IMR-90 (cell line): Measurements from ENCODE around the gene KBTBD12. TPM values are rescaled to one million over a fixed set of nuclear protein-coding genes. Genes with fewer than 3 reads are reported as not detected.

Experiments used
- ATAC-seq: fragments of 200-7000 bp; cut with Tn5 transposase; 2 replicates; pipeline ENCODE4 v1.9.1; 2020; ENCODE audit warnings: low read depth, mild to moderate bottlenecking, moderate library complexity
- BruUV-seq: library from RNA; stranded (reverse); fragments of 400-500 nt; replicated peaks from 2 replicates; lab custom pipeline; 2021; lab: Mats Ljungman, UMichigan
- CTCF ChIA-PET: fragments of 300-600 bp; formaldehyde crosslinking; extraction: SDS; loops from one replicate; lab custom pipeline; 2021; ENCODE audit warnings: antibody characterized with exemption; lab: Yijun Ruan, JAX
- POLR2A ChIA-PET: fragments of 300-600 bp; sonication (Branson Sonifier 250); formaldehyde crosslinking; loops from one replicate; lab custom pipeline; 2022; ENCODE audit warnings: antibody characterized with exemption; ENCODE audit not compliant: unreplicated experiment; lab: Charles Lee
- DNase-seq: peaks from one replicate; pipeline ENCODE4 v3.0.0; 2013
- H2AFZ ChIP-seq: replicated peaks from 2 replicates; pipeline ENCODE3; 2013; ENCODE audit warnings: low read length, mild to moderate bottlenecking; ENCODE audit not compliant: poor library complexity
- H2AK5ac ChIP-seq: 2 replicates; pipeline ENCODE4 v1.6.1; 2013; ENCODE audit warnings: low read depth, low read length, inconsistent platforms
- H2AK9ac ChIP-seq: replicated peaks from 2 replicates; pipeline ENCODE3; 2013; ENCODE audit warnings: mild to moderate bottlenecking, low read depth, low read length, moderate library complexity; ENCODE audit not compliant: poor library complexity
- H2BK120ac ChIP-seq: 2 replicates; pipeline ENCODE4 v1.6.1; 2013; ENCODE audit warnings: low read depth, low read length, inconsistent platforms
- H2BK15ac ChIP-seq: 3 replicates; pipeline ENCODE4 v1.6.1; 2013; ENCODE audit warnings: low read depth, low read length, inconsistent platforms
- H2BK20ac ChIP-seq: 2 replicates; pipeline ENCODE4 v1.6.1; 2013; ENCODE audit warnings: low read depth, mild to moderate bottlenecking, inconsistent platforms, low read length, moderate library complexity
- H2BK5ac ChIP-seq: 2 replicates; pipeline ENCODE4 v1.6.1; 2013; ENCODE audit warnings: mild to moderate bottlenecking, low read depth, low read length, inconsistent platforms; ENCODE audit not compliant: poor library complexity, severe bottlenecking
- H3K14ac ChIP-seq: replicated peaks from 2 replicates; pipeline ENCODE4 v1.6.1; 2013; ENCODE audit warnings: low read depth, low read length, inconsistent platforms
- H3K18ac ChIP-seq: 2 replicates; pipeline ENCODE4 v1.6.1; 2013; ENCODE audit warnings: low read depth, low read length, control low read depth
- H3K23ac ChIP-seq: 2 replicates; pipeline ENCODE4 v1.6.1; 2013; ENCODE audit warnings: low read depth, low read length, inconsistent platforms
- H3K27ac ChIP-seq: 2 replicates; pipeline ENCODE4 v1.5.1; 2013; ENCODE audit warnings: mild to moderate bottlenecking, control low read depth, low read length; ENCODE audit not compliant: insufficient read depth
- H3K27me3 ChIP-seq: 2 replicates; pipeline ENCODE4 v1.6.1; 2013; ENCODE audit warnings: low read length; ENCODE audit not compliant: control insufficient read depth, insufficient read depth
- H3K36me3 ChIP-seq: 2 replicates; pipeline ENCODE4 v1.6.1; 2013; ENCODE audit warnings: low read length, mixed read lengths; ENCODE audit not compliant: control insufficient read depth, insufficient read depth
- H3K4ac ChIP-seq: 2 replicates; pipeline ENCODE4 v1.6.1; 2013; ENCODE audit warnings: low read depth, low read length, inconsistent platforms
- H3K4me1 ChIP-seq: 2 replicates; pipeline ENCODE4 v1.6.1; 2013; ENCODE audit warnings: low read length, mixed read lengths; ENCODE audit not compliant: control insufficient read depth, insufficient read depth
- H3K4me2 ChIP-seq: 2 replicates; pipeline ENCODE4 v1.6.1; 2013; ENCODE audit warnings: low read depth, mild to moderate bottlenecking, control low read depth, low read length, moderate library complexity
- H3K4me3 ChIP-seq: 2 replicates; pipeline ENCODE4 v1.5.1; 2013; ENCODE audit warnings: low read depth, mild to moderate bottlenecking, control low read depth, low read length, moderate library complexity; ENCODE audit not compliant: insufficient read depth
- H3K56ac ChIP-seq: 2 replicates; pipeline ENCODE4 v1.6.1; 2013; ENCODE audit warnings: low read length, inconsistent platforms; ENCODE audit not compliant: insufficient read depth; ENCODE audit errors: extremely low read depth
- H3K79me1 ChIP-seq, 2 experiments: 2 replicates each; pipeline ENCODE4 v1.6.1; 2013; ENCODE audit warnings: low read length in 2 of 2, inconsistent platforms in 1 of 2, low read depth in 1 of 2
- H3K9ac ChIP-seq: 2 replicates; pipeline ENCODE4 v1.6.1; 2013; ENCODE audit warnings: low read depth, low read length, control low read depth
- H3K9me1 ChIP-seq: 2 replicates; pipeline ENCODE4 v1.6.1; 2013; ENCODE audit warnings: low read length, inconsistent platforms; ENCODE audit not compliant: insufficient read depth
- H3K9me3 ChIP-seq: 2 replicates; pipeline ENCODE4 v1.6.1; 2013; ENCODE audit warnings: low read length; ENCODE audit not compliant: control insufficient read depth, insufficient read depth
- H4K20me1 ChIP-seq: 2 replicates; pipeline ENCODE4 v1.6.1; 2013; ENCODE audit warnings: low read length, inconsistent platforms; ENCODE audit not compliant: insufficient read depth
- H4K5ac ChIP-seq: 2 replicates; pipeline ENCODE4 v1.6.1; 2013; ENCODE audit warnings: mild to moderate bottlenecking, low read depth, low read length, control low read depth
- H4K8ac ChIP-seq, 2 experiments: 2 replicates each; pipeline ENCODE4 v1.6.1; 2013; ENCODE audit warnings: low read depth in 2 of 2, low read length in 2 of 2, control low read depth in 1 of 2, inconsistent platforms in 1 of 2
- H4K91ac ChIP-seq: 2 replicates; pipeline ENCODE4 v1.6.1; 2013; ENCODE audit warnings: low read depth, low read length, inconsistent platforms; ENCODE audit not compliant: insufficient read depth
- CEBPB ChIP-seq: IDR thresholded peaks from 2 replicates; pipeline ENCODE4 v1.6.1; 2012; ENCODE audit warnings: low read depth, low read length, improper control_type of control experiment
- CHD1 ChIP-seq: IDR thresholded peaks from 2 replicates; pipeline ENCODE4 v1.6.1; 2012; ENCODE audit warnings: low read depth, low read length, improper control_type of control experiment
- FOS ChIP-seq: fragments of 150-350 bp; IDR thresholded peaks from 2 replicates; pipeline ENCODE4 v1.6.1; 2016; ENCODE audit warnings: low read depth, low read length
- MAFK ChIP-seq: IDR thresholded peaks from 2 replicates; pipeline ENCODE4 v1.6.1; 2012; ENCODE audit warnings: low read depth, low read length, improper control_type of control experiment
- MAZ ChIP-seq: IDR thresholded peaks from 2 replicates; pipeline ENCODE4 v1.6.1; 2012; ENCODE audit warnings: low read depth, mild to moderate bottlenecking, low read length, improper control_type of control experiment, moderate library complexity, borderline replicate concordance
- MXI1 ChIP-seq: IDR thresholded peaks from 2 replicates; pipeline ENCODE4 v1.6.1; 2012; ENCODE audit warnings: low read depth, mild to moderate bottlenecking, low read length, moderate library complexity, borderline replicate concordance
- NFE2L2 ChIP-seq: fragments of 150-350 bp; IDR thresholded peaks from 2 replicates; pipeline ENCODE4 v1.6.1; 2016; ENCODE audit warnings: low read depth, mild to moderate bottlenecking, low read length
- RAD21 ChIP-seq: IDR thresholded peaks from 2 replicates; pipeline ENCODE4 v1.6.1; 2012; ENCODE audit warnings: low read length, improper control_type of control experiment
- RFX5 ChIP-seq: IDR thresholded peaks from 2 replicates; pipeline ENCODE4 v1.8.0; 2012; ENCODE audit warnings: low read depth, mild to moderate bottlenecking, low read length, moderate library complexity
- USF2 ChIP-seq: fragments of 150-350 bp; IDR thresholded peaks from 2 replicates; pipeline ENCODE4 v1.6.1; 2017; ENCODE audit warnings: mild to moderate bottlenecking, antibody characterized with exemption, low read length, low read depth
- WGBS, 2 experiments: methylation state at CpG; one replicate each; pipeline versions ENCODE4 v1.1.5 to v1.1.7; 2013; ENCODE audit warnings: missing lambda C conversion rate in 2 of 2; ENCODE audit not compliant: insufficient read length in 1 of 2; ENCODE audit errors: extremely low coverage in 2 of 2; 5-methylcytosine and 5-hydroxymethylcytosine counted together
- dilution Hi-C: fragments of 300-500 bp; cut with HindIII; formaldehyde crosslinking; loops from one replicate; pipeline ENCODE4 v1.14.3; 2018; ENCODE audit warnings: low sequenced_read_pairs; ENCODE audit not compliant: unreplicated experiment
- in situ Hi-C: fragments of 300-500 bp; cut with MboI; formaldehyde crosslinking; loops from 3 replicates; pipeline ENCODE4 v1.14.3; 2019; ENCODE audit warnings: low sequenced_read_pairs, inconsistent platforms, mixed read lengths
- intact Hi-C: fragments of 100-400 bp; cut with micrococcal nuclease; formaldehyde crosslinking; loops from 2 replicates; pipeline ENCODE4 v1.10.0; 2022
- polyA plus RNA-seq, 3 experiments: library from polyadenylated mRNA; depleted of rRNA; stranded (reverse); fragments of >200 nt; gene quantifications; 2 replicates each; pipeline ENCODE4 v1.2.3, GENCODE V29; 2012; ENCODE audit warnings: low replicate concordance in 1 of 3
- total RNA-seq: library from RNA; depleted of rRNA; stranded (reverse); fragments of >200 nt; gene quantifications from 2 replicates; pipeline ENCODE4 v1.2.3, GENCODE V29; 2012
- TF ChIP-seq, protein P1 (sequence below): conservative IDR thresholded peaks from 2 replicates; pipeline ENCODE4 v1.5.1; 2012; ENCODE audit warnings: mild to moderate bottlenecking, low read depth, low read length, improper control_type of control experiment
- TF ChIP-seq, protein P2 (sequence below): fragments of 150-350 bp; IDR thresholded peaks from 2 replicates; pipeline ENCODE4 v1.6.1; 2016; ENCODE audit warnings: low read depth, mild to moderate bottlenecking, low read length, moderate library complexity, borderline replicate concordance

Gene KBTBD12
- total and polyA plus RNA-seq, 2 of the 4 experiments (the other 2 are of a cell fraction), result not detected

- no peak for TF ChIP-seq MAFK
- TF ChIP-seq FOS, result no peak
Measured at GRCh38 chr3:127975153-127976029, 60.4 kb downstream of the KBTBD12 start (continued).

DNA sequence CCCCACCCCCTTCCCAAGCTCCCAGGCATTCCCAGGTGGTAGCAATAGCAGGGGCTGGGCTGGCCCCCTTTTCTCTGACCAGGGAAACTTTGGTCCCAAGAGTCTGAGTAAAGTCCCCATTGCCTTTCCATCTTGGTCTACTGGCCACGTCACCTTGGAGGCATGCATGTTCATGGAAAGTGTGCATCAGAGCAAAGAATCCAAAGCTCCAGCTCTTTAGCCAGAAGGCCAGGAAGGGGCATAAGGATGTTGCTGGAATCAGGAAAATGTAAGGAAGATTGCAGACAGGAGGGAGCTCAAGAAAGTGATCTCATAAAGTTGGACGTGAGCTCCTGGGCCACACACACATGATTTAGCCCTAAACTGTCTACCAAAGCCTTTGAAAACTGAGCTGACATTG lies 63.6 kb downstream of the KBTBD12 start:
- no peak overlapping the region for H3K9ac ChIP-seq
- no peak overlapping the region for H2AK5ac ChIP-seq
- ChIA-PET POLR2A (no interaction called here), CTCF (no interaction called here)
- in situ Hi-C loops, result no loop called here
- no peak overlapping the region for H2BK20ac ChIP-seq
- no peaks in the 10 kb centered on the region for H3K36me3 ChIP-seq
- intact Hi-C loops, result loop anchor here (2.0 kb wide), 1 partner anchor 54 kb away; no protein-coding TSS in a partner anchor
- no peak overlapping the region for H3K23ac ChIP-seq
- no peak overlapping the region for H4K8ac ChIP-seq
- no peak overlapping the region for H2AFZ ChIP-seq
- H3K79me1 ChIP-seq, result no peaks in the 10 kb centered on the region
- ATAC-seq (no peak), DNase-seq (peak; percentile 5)
- H3K9me3 ChIP-seq, result no peaks in the 10 kb centered on the region
- H3K27me3 ChIP-seq, result peaks cover 28% of the 10 kb centered on the region
- no CpG with 5 or more reads among the region's 2 CpGs for WGBS, 2 experiments
- H4K5ac ChIP-seq, result no peak overlapping the region
- dilution Hi-C loops, result no loop called here
- H2BK5ac ChIP-seq, result no peak overlapping the region
- no peak overlapping the region for H3K18ac ChIP-seq
- no peaks in the 10 kb centered on the region for H3K9me1 ChIP-seq
- no peak overlapping the region for H3K14ac ChIP-seq
- no peak overlapping the region for H3K4ac ChIP-seq
- H2AK9ac ChIP-seq, result no peak overlapping the region
- no peak overlapping the region for H3K27ac ChIP-seq
- H3K4me3 ChIP-seq, result no peak overlapping the region
- no peak overlapping the region for H2BK15ac ChIP-seq
- H3K4me2 ChIP-seq, result no peak overlapping the region
- no peak overlapping the region for H4K91ac ChIP-seq
- H2BK120ac ChIP-seq, result no peak overlapping the region
- no peaks in the 10 kb centered on the region for H4K20me1 ChIP-seq
- H3K56ac ChIP-seq, result no peak overlapping the region
- no TSS peak for BruUV-seq
- no peaks in the 10 kb centered on the region for H3K4me1 ChIP-seq
- TF ChIP-seq MAZ (no peak), NFE2L2 (no peak), FOS (no peak), RAD21 (no peak), CEBPB (no peak), CHD1 (no peak), MXI1 (no peak), USF2 (no peak), RFX5 (no peak), MAFK (no peak)
- TF ChIP-seq, protein P1, sequence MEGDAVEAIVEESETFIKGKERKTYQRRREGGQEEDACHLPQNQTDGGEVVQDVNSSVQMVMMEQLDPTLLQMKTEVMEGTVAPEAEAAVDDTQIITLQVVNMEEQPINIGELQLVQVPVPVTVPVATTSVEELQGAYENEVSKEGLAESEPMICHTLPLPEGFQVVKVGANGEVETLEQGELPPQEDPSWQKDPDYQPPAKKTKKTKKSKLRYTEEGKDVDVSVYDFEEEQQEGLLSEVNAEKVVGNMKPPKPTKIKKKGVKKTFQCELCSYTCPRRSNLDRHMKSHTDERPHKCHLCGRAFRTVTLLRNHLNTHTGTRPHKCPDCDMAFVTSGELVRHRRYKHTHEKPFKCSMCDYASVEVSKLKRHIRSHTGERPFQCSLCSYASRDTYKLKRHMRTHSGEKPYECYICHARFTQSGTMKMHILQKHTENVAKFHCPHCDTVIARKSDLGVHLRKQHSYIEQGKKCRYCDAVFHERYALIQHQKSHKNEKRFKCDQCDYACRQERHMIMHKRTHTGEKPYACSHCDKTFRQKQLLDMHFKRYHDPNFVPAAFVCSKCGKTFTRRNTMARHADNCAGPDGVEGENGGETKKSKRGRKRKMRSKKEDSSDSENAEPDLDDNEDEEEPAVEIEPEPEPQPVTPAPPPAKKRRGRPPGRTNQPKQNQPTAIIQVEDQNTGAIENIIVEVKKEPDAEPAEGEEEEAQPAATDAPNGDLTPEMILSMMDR, result no peak
- TF ChIP-seq, protein P2, sequence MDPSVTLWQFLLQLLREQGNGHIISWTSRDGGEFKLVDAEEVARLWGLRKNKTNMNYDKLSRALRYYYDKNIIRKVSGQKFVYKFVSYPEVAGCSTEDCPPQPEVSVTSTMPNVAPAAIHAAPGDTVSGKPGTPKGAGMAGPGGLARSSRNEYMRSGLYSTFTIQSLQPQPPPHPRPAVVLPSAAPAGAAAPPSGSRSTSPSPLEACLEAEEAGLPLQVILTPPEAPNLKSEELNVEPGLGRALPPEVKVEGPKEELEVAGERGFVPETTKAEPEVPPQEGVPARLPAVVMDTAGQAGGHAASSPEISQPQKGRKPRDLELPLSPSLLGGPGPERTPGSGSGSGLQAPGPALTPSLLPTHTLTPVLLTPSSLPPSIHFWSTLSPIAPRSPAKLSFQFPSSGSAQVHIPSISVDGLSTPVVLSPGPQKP, result no peak
